Right ventricle myocardium inferior (tissue), 1 donor: ENCODE data around the gene WDFY4. TPM values are rescaled to one million over a fixed set of nuclear protein-coding genes. Genes with fewer than 3 reads are reported as not detected.

Experiments used
- ATAC-seq: fragments of 200-7000 bp; cut with Tn5 transposase; one replicate; pipeline ENCODE4 v1.9.1; 2020; ENCODE audit warnings: mild to moderate bottlenecking, moderate library complexity
- DNase-seq: peaks from one replicate; pipeline ENCODE4 v3.0.0; 2021; ENCODE audit errors: missing footprints
- intact Hi-C: fragments of 100-400 bp; cut with DNase I; formaldehyde crosslinking; loops from one replicate; pipeline ENCODE4 v1.11.0; 2022
- total RNA-seq: library from RNA; stranded (reverse); fragmentation: NEBNext Ultra II Directional; extraction: Animal tissue kit (Norgen Biotek cat#: 25700); gene quantifications from one replicate; pipeline ENCODE4 v1.2.1, GENCODE V29; 2021
- donor health status: DM: no; HTN: yes; CAD: no; lungs with severe emphysema.

Gene WDFY4
- total RNA-seq, 1 donor from 2014 or later, result 2.5 TPM

DNA sequence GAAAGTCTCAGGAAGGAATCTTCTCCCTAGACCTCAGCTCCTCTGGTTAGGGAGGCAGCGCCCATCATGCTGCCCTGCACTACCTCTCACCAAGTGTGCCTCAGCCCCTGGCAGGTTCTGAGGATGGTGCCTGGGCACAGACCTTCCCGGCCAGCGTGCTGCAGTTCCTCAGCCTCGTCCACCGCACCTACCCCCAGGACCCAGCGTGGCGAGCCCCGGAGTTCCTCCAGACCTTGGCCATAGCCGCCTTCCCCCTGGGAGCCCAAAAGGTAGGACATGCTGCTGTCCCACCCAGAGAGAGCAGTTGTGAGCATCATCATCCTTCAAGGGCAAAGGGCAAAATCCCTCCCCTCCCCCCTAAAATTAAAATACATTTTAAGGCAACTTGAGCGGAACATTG is 132.5 kb downstream of the WDFY4 start:
- ATAC-seq (no peak), DNase-seq (no peak)
- intact Hi-C loops, result no loop called here

DNA sequence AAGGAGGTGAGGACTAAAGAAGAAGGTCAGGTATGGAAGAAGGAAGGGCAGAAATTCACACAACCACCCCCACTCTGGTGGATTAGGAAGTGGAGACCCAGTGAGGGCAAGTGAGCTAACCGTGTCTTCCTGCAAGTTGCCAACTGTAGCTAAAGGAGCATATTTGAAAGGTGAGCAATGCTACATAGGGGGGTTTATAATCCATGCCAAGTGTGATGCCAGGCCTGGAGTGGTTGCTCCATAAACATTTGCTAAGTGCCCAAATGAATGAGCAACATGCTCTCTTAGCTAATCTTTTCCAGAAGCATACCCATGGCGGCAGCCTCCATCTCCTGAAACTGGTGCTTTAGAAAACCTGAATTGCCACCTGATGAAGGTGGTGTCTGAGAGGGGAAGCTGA is 133.4 kb downstream of the WDFY4 start:
- ATAC-seq, result no peak
- intact Hi-C loops, result no loop called here
- no peak for DNase-seq

DNA sequence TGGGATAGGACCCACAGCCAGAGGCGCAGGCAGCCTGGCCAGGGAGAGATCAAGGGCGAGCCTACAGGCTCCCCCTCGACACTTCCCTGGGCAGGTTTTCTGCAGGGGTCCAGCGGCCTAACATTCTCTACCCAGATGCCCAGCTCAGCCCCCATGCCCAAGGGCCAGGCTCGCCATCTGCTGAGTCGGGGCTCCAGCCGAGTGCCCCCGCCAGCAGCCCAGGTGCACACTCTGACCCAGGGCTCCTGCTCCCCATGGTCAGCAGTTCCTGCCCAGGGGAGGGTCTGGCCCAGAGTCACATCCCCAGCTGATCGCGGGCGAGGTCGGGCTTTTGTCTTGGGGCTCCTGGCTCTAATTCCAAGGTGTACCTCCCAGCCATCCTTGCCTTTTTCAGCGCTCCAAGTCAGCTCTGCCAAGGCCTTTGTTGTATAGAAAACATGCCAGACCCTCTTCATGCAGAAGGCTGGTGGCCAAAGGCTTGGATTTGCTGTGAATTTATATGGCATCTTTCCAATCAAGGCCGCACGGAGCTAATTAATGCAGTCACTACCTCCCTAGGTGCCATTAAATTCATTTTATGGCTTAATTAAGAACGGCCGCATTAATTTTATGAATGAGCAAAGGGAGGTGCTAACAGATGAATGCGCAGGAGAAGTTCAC is 134.3 kb downstream of the WDFY4 start:
- DNase-seq (no peak), ATAC-seq (no peak)
- intact Hi-C loops, result no loop called here

DNA sequence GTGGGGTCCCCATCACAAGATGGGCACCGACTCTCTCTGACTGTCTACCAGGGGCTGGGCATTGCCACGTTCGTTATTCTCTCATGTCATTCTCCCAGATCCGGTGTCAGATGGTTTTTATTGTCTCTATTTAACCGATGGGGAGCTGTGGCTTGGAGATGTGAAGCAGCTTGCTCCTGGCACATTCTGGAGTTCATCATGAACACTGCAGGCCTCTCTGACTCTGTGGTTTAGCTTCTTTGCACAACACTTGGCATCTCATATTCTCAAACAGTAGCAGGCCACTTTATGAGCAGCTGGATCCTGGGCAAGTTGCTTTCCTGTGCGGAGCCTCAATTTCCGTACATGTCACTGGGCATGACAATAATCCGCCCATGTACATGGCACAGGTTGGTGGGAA is 135.1 kb downstream of the WDFY4 start:
- intact Hi-C loops, result no loop called here
- ATAC-seq (no peak), DNase-seq (no peak)

DNA sequence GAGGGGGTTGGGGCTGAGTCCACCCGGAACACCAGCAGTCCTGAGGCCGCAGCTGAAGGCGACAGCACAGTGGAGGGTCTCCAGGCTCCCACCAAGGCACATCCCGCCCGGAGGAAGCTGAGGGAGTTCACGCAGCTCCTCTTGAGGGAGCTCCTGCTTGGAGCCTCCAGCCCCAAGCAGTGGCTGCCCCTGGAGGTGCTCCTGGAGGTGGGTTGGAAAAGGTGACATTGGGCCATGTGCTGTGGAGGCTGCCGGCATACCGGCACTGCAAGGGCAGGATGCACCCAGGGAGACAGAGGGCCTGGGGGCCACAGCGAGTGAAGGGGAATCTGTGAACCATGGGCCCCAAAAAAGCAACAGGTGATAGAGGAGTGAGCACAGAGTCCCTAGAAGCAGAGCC is 135.6 kb downstream of the WDFY4 start:
- ATAC-seq (no peak), DNase-seq (no peak)
- intact Hi-C loops, result no loop called here

DNA sequence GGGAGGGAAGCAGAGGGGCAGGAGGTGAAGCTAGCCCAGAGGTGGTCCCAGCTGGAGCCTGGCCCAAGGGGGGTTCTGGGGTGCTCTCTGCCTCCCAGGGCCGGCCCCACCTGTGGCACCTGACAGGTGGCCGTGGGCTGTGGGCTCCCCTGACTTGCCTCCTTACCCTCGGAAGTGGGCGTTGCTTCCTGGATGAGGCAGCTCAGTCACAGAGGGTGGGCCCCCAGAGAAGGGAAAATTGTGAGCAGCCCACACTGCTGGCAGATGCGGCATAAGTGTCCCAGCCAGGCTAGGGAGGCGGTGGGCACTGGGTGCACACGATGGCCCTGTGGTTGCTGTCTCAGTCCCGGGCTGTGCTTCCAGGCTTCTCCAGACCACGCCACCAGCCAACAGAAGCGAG is 136.0 kb downstream of the WDFY4 start:
- intact Hi-C loops, result no loop called here
- ATAC-seq, result no peak
- DNase-seq, result no peak

DNA sequence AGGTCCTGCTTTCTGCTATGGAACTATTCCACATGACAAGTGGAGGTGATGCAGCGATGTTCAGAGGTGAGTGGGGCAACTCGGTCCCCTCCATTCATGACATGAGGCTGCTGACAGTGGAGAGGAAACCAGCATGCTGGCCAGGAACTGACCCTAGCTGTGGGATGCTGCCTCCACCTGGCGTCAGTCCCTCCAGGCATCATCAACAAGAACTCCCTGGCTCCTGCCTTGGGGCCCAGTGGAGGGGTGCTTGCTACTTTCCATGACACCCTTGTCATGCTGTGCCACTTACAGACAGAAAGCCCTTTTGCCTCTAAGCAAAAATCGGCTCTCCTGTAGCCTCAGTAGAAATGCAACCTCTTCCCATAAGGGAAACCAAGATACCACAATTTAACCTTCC is 136.4 kb downstream of the WDFY4 start:
- ATAC-seq, result no peak
- intact Hi-C loops, result no loop called here
- no peak for DNase-seq

DNA sequence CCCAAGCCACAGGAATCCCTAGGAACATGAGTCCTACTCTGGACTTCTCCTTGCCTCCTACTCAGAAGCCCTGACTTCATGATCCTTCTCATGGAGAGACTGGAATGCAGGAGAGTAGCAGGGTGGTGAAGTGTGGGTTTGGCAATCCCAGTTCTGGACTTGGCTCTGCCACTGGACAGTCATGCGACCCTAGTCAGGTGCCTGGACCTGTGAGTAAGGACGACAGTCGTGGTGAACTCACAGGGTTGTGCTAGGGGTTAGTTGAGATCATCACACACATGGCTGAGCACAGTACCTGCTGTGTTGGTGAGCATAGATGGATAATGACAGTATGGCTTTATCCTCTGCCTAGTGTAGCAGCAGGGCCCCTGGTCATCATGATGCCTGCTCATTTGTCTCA is 137.0 kb downstream of the WDFY4 start:
- no peak for DNase-seq
- intact Hi-C loops, result no loop called here
- ATAC-seq, result no peak

DNA sequence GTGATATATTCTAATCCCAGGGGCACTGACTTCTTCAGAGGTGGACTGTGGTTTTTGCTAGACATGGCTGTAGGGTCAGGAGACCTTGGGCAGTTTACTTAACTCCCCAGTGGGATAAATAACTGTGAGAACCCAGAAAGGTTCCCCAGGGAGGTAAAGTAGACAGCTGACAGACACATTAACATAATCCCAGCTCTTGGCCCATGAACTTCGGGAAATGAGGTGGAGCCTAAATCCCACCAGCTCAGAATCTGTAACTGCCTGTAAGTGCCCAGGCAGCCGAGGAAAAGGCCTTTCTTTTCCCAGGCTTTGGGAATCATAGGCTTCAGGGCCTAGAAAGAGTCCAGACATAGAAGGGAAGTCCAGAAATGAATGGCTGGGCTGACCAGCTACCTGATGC is 149.0 kb downstream of the WDFY4 start:
- ATAC-seq, result peak; percentile 40
- intact Hi-C loops, result loop anchor here (10.0 kb wide), 1 partner anchor 49 kb away; no protein-coding TSS in a partner anchor
- no peak for DNase-seq

DNA sequence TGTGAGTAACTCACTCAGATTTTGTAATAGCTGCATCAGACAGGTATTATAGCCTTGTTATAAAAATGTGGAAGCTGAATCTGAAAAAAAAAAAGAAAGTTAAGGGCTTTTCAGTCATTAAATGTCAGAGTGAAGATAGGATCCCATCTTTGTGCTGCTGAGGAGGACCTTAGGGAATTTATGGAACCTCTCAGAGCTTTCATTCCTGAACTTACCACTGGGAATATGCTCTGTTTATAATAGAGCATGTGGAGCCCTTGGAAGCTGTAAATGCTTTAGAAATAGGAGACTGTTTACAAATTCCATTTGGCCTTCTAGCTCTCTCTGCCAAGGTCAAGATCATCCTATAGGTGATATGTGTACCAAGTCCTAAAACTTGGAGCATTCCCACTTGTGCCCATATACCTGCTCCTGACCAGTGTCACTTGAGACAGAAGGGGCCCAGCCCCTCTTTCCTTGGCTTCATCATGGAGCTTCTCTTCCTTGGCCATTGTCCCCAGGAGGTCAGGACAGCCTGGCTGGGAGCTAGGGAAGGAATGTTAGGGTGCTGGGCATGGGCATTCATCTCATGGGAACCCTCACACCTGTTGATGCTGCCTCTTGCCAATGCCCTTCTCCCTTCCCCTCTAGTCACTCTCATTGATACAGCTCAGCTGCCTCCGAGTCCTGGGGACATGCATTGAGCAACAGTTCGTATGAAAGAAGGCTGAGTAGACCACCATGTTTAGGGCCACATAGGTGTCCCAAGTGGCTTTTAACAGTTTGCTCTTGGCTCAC is 149.7 kb downstream of the WDFY4 start:
- peak; percentile 24 for ATAC-seq

DNA sequence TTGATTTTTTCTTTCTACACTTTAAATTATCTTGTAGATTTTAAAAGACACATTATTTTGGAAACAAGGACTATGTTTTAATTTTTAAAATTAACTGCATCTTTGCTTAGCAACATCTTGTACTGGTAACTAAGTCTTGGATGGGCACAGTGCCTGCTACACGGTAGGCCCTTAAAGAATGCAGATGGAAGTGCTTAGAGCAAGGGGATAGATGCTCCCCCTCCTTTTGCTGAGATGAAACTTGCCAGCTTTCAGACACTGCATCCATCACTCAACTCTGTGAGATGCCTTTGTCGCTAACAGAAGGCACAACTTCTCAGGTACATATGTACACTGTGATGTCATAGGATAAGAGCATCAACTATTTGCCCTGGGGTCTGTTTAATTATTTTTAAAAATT is 151.1 kb downstream of the WDFY4 start:
- ATAC-seq, result no peak
- intact Hi-C loops, result loop anchor here (10.0 kb wide), 1 partner anchor 51 kb away; no protein-coding TSS in a partner anchor
- DNase-seq, result no peak

More for the DNA sequence above, 149.7 kb downstream of the WDFY4 start:
- no peak for DNase-seq
- intact Hi-C loops, result loop anchor here (10.0 kb wide), 1 partner anchor 50 kb away; no protein-coding TSS in a partner anchor

DNA sequence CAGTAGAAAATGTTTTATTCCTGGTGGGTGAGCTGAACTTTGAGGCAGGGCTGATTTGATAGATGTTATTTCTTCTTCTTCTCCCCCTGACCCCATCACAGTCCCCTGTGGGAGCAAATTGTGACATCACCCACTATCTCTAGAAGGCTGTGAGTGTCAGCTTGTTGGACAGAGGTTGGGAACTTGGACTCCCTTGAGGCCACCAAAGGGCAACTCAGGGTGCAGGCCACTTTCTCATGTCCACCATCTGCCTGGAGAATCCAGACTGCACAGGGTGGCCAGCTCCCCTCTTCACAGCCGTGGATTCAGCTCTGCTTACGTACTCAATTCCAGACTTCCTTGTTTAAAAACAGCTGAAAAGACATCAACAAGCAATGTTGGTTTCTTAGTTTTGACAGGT is 151.9 kb downstream of the WDFY4 start:
- intact Hi-C loops, result loop anchor here (10.0 kb wide), 1 partner anchor 52 kb away; no protein-coding TSS in a partner anchor
- DNase-seq (no peak), ATAC-seq (peak; percentile 56)

DNA sequence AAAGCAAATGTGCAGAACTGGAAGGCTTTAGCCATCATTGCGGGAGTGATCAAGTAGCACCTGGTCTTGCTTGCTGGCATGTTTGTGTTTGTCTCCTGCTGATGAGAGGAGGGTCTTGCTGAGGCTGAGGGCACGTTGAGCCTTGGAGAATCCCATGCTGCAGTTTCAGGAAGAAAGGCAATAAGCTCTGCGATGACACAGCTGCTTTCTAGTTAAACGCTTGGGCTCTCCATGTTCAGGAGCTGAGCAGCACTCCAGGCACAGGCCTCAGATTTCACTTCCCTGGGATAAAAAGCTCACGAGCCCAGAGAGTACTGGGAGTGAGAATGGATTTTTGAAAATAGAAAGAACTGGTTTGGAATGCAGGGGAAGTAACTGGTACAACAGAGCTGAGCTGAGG is 154.2 kb downstream of the WDFY4 start:
- intact Hi-C loops, result loop anchor here (10.0 kb wide), 1 partner anchor 54 kb away; no protein-coding TSS in a partner anchor
- ATAC-seq, result no peak

DNA sequence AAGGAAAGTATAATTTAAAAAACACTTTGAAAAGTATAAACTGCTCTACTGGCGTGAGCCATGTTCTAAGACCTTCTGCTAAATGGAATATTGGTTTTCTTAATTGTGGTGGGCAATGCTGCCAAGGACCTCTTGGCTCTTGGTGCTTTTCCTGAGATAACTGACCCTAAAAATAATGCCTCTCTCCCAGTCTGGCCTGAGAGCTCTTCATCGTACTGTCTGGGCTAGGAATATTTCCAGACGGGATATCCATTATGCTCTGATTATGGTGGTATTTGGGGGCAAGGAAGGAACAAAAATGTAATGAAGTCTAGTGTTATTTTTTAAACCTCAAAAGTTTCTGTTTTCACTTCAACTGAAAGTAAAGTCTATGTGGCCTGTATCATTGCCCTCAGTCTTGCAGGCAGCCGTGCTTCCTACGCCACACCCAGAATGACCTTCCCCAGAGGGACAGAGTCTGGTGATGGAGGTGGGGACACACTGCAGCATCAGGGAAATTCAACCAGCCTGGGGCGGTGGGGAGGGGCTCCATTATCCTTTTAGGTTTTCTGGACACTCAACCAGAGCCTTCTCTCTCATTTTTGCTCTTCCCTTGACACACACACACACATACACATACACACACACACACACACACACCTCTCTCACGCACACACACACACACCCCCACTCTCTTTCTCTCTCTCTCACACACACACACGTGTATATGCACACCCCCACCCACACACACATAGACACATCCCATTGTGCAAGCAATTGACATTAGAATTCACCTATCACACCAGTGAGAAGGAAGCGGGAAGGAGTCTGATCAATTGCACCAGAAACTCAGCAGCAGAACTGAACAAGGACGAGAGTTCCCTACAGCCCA is 155.4 kb downstream of the WDFY4 start:
- ATAC-seq, result peak; percentile 45
- DNase-seq, result no peak
- intact Hi-C loops, result loop anchor here (10.0 kb wide), 1 partner anchor 55 kb away; no protein-coding TSS in a partner anchor

More for the DNA sequence above, 154.2 kb downstream of the WDFY4 start:
- DNase-seq, result no peak

DNA sequence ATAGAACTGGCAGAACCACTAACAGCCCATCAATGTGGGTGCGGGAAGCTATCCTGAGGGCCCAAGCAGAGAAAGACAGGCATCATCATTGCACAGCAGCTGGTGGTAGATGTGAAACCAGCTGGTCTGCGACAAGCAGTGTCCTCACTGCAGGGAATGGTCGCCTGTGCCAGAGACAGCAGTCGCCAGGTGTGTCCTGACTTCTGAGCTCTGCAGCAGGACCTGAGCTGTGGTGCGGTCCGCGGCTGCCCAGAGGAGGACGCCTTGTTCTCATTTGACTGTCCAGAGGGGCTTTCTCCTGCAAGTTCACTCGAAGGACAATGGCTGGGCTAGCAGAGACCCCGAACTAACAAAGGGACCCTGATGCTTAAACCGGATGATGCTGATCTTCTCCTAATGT is 157.6 kb downstream of the WDFY4 start:
- no peak for DNase-seq
- ATAC-seq, result no peak
- intact Hi-C loops, result no loop called here

DNA sequence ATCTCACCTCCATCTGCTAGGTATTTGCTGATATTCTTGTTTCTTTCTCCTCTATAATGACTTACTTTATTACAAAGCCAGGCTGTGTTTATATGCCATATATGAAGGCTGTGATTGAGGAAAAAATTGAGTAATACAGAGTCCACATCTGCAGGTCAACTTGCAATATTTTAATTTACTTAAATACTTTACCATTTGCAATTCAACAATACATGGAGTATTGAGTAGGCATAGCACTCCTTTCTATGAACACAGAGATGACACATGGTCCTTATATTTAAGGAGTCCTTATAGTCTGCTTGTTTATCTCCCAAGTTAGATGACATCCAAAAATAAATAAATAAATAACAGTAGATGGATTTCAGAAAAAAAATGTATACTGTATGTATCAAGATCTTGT is 158.5 kb downstream of the WDFY4 start:
- ATAC-seq, result no peak
- intact Hi-C loops, result no loop called here
- DNase-seq, result no peak

DNA sequence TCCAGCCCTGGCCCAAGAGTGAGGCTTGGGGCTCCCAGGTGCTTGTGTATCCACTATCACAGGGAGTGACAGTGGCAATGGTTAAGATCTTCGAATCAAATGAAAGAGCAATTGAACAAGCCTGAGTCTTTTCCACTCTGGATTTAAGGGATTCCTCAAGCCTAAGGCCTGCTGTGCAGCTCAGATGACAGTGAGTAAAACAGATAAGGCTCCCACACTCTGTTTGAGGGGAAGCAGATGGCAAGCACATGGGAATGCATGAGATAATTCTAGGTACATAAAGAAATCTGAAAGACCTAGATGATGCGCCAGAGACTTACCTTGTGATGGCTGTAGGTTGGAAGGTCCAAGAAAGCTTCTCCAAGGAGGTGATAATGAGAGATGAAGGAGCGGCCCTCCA is 159.9 kb downstream of the WDFY4 start:
- DNase-seq, result no peak
- ATAC-seq, result no peak
- intact Hi-C loops, result no loop called here

DNA sequence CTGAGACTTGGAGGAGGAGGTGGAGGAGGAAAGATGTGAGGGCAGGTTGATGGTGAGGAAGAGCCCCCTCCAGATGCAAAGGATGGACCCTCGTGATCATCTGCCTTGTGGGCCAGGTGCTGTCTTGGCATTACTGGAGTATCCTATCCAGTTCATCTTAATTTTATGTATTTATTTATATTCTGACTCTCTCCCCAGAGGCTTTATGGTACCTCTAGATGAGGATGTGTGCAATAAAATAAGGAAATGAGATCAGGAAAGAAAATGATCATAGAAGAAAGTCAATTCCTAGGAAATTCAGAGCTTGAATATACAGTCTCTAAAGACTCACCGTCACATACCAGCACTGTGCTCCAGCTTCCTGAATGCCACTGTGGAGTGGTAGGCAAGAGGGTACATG is 160.8 kb downstream of the WDFY4 start:
- intact Hi-C loops, result no loop called here
- DNase-seq (no peak), ATAC-seq (no peak)

DNA sequence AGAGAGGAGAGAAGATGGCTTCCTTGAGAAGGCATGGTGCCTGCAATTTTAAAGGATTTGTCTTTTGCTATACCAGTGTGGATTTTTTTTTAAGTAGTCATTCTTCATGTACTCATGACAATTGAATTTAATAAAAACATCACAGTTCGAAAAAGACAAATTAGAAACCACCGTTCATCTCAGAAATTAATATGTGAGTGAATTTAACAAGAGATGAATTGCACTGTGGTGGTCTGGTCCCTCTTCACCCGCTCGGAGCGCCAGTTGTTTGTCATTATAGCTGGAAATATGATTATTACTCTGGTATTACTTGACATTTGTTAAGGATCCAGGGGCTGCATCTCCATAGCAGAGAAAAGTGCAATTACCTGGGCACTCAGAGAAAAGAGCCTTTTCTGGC is 163.0 kb downstream of the WDFY4 start:
- DNase-seq (no peak), ATAC-seq (no peak)
- intact Hi-C loops, result no loop called here
